ENCODE results near the gene SLX4IP. TPM values are rescaled to one million over a fixed set of nuclear protein-coding genes. Genes with fewer than 3 reads are reported as not detected.

SLX4IP gene
- total and polyA plus RNA-seq, 10 donors: 2.8 to 9.0 (median 5.1) TPM

DNA sequence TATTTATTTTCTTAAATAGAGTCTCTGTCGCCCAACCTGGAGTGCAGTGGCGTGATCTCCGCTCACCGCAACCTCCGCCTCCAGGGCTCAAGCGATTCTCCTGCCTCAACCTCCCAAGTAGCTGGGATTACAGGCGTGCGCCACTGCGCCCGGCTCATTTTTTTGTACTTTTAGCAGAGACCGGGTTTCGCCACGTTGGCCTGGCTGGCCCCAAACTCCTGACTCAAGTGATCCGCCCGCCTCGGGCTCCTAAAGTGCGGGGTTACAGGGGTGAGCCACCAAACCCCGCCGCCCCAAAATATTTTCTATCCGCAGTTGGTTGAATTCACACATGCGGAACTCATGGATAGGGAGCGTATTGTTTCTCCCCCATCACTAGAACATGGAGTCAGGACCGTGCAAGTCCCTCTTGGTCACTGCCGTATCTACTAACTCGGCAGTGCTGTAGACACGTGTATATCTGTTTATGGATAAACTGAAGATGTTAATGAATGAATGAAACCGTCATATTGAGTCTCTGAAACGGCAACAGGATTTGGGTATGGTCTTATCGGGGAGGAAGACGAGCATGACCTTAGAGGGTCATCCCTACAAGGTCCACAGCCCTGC, 2.0 kb upstream of the SLX4IP start:
- Histone ChIP-seq H3K27me3 (replicated peaks in 1 of 7) (no peaks in the 10 kb centered on the region), H3K36me3 (no peaks in the 10 kb centered on the region), H3K4me1 (peaks cover 11 to 76% (median 40%) of the 10 kb centered on the region in 6 donors), H3K9me3 (no peaks in the 10 kb centered on the region), H3K4me3 (peak overlapping the region; percentile 65 to 95 (median 75)), H3K27ac (peak overlapping the region; percentile 90 to 97 (median 95))
- WGBS, 5 donors: 54 to 62% (median 57%) methylated on average over 30 of the region's 30 CpGs
- TF ChIP-seq, protein P1, sequence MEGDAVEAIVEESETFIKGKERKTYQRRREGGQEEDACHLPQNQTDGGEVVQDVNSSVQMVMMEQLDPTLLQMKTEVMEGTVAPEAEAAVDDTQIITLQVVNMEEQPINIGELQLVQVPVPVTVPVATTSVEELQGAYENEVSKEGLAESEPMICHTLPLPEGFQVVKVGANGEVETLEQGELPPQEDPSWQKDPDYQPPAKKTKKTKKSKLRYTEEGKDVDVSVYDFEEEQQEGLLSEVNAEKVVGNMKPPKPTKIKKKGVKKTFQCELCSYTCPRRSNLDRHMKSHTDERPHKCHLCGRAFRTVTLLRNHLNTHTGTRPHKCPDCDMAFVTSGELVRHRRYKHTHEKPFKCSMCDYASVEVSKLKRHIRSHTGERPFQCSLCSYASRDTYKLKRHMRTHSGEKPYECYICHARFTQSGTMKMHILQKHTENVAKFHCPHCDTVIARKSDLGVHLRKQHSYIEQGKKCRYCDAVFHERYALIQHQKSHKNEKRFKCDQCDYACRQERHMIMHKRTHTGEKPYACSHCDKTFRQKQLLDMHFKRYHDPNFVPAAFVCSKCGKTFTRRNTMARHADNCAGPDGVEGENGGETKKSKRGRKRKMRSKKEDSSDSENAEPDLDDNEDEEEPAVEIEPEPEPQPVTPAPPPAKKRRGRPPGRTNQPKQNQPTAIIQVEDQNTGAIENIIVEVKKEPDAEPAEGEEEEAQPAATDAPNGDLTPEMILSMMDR (IDR thresholded peaks at IDR 0.05 in 8 of 11, conservative IDR thresholded peaks at IDR 0.05 in 3 of 11): no peak
- no peak for TF ChIP-seq POLR2A (IDR thresholded peaks at IDR 0.05)
- no peak for TF ChIP-seq POLR2AphosphoS5 (IDR thresholded peaks at IDR 0.05)
- intact Hi-C loops (cut with DNase I; ENCODE audit: low total_unique reads): no loop called here
- DNase-seq: peak; percentile 86

DNA sequence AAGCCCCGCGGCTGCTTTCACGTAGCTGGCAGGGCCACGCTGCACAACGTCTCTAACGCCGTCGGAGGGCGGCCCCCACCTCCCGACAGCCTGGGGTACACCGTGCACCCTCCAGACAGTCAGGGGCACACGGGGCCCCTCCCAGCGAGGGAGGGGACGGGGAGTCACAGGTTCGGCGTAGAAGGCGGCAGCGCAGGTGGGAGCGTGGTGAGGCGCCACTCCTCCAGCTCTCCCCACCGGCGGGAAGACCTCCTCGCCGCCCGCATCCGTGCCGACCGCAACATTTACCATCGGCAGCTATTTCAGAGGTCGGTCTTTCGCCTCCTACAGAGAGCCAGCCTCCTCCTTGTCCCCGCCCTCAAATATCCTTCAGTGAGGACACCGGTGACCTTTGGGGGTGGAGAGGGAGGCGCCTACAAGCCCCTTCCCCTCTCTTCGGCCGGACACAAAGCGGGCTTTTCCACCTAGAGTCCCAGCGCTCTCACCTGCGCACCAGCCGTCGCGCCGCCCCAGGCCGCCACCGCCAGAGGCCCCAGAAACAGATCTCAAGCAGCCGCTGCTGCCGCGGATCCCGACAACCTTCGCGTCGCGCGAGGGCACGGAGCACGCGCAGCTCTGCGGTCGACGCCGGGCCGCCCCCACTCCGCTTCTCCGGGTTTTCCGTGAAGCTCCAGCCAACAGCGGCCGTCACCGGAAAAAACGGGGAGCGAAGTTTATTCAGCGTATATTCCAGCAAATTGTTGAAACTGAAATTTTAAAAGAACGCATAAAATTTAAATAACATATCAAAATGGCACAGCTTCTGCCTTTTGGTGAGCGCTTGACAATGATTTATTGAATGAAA, 1.3 kb upstream of the SLX4IP start, which contains the start of gene MKKS:
MKKS (minus strand) TSS at position 600 of the 844 bp plus-strand sequence. CDS start 20,708 bp downstream, outside the sequence.
- H3K27ac ChIP-seq: peak within 1 kb of the TSS; percentile 90 to 97 (median 95)
- H3K36me3 ChIP-seq: no peaks in the 10 kb centered on the region
- peak; percentile 98 for DNase-seq
- H3K27me3 ChIP-seq (replicated peaks in 1 of 7): no peaks in the 10 kb centered on the region
- peak within 1 kb of the TSS; percentile 65 to 95 (median 75) for H3K4me3 ChIP-seq
- WGBS, 5 donors: 0 to 1% (median 0%) methylated on average over 59 to 73 of the region's 73 CpGs
- peaks cover 11 to 69% (median 40%) of the 10 kb centered on the region in 6 donors for H3K4me1 ChIP-seq
- TF ChIP-seq, protein P1 (IDR thresholded peaks at IDR 0.05 in 8 of 11, conservative IDR thresholded peaks at IDR 0.05 in 3 of 11): peak in 3 of 11 experiments; percentile 9 to 13 (median 9)
- TF ChIP-seq POLR2AphosphoS5 (IDR thresholded peaks at IDR 0.05) (peak in 2 of 3 donors; percentile 91 to 93), POLR2A (IDR thresholded peaks at IDR 0.05) (peak in 1 of 3 donors; percentile 41)
- no peaks in the 10 kb centered on the region for H3K9me3 ChIP-seq
- intact Hi-C loops (cut with DNase I; ENCODE audit: low total_unique reads): no loop called here

DNA sequence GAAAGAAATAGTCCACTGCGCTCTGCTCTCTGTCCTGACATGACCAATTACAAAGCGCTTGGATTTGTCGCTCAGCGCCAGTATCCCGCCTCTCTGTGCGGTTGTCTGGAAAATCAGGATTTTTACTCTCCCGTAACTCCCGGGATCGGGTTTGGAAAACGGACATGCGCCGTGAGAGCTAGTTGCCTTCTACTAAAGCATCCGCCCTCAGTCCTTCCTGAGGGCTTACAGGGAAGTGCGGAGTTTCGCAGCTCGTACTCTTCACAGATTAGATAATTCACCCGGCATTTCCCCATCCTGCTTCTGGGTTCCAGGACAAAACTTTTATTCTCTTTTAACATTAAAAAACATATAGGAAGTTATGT, 656 bp upstream of the SLX4IP start:
- Histone ChIP-seq H3K4me1 (peaks cover 11 to 63% (median 37%) of the 10 kb centered on the region in 6 donors), H3K4me3 (peak overlapping the region; percentile 65 to 95 (median 75)), H3K9me3 (no peaks in the 10 kb centered on the region), H3K27me3 (replicated peaks in 1 of 7) (no peaks in the 10 kb centered on the region), H3K27ac (peak overlapping the region; percentile 90 to 97 (median 95)), H3K36me3 (no peaks in the 10 kb centered on the region)
- TF ChIP-seq, protein P1 (IDR thresholded peaks at IDR 0.05 in 8 of 11, conservative IDR thresholded peaks at IDR 0.05 in 3 of 11): peak in 1 of 11 experiments; percentile 10
- TF ChIP-seq POLR2AphosphoS5 (IDR thresholded peaks at IDR 0.05) (peak in 1 of 3 donors; percentile 97), POLR2A (IDR thresholded peaks at IDR 0.05) (peak in 2 of 3 donors; percentile 74 to 96)
- intact Hi-C loops (cut with DNase I; ENCODE audit: low total_unique reads): no loop called here
- DNase-seq: peak; percentile 91
- WGBS, 5 donors: 0 to 1% (median 0%) methylated on average over 17 of the region's 17 CpGs
